ENCODE data around the gene PTDSS2.
"Not testable (repeated sequence)": the region's sequence is repeated elsewhere in the genome, so short reads cannot be mapped to it uniquely, and the experiment has no call there.

Gene PTDSS2

DNA sequence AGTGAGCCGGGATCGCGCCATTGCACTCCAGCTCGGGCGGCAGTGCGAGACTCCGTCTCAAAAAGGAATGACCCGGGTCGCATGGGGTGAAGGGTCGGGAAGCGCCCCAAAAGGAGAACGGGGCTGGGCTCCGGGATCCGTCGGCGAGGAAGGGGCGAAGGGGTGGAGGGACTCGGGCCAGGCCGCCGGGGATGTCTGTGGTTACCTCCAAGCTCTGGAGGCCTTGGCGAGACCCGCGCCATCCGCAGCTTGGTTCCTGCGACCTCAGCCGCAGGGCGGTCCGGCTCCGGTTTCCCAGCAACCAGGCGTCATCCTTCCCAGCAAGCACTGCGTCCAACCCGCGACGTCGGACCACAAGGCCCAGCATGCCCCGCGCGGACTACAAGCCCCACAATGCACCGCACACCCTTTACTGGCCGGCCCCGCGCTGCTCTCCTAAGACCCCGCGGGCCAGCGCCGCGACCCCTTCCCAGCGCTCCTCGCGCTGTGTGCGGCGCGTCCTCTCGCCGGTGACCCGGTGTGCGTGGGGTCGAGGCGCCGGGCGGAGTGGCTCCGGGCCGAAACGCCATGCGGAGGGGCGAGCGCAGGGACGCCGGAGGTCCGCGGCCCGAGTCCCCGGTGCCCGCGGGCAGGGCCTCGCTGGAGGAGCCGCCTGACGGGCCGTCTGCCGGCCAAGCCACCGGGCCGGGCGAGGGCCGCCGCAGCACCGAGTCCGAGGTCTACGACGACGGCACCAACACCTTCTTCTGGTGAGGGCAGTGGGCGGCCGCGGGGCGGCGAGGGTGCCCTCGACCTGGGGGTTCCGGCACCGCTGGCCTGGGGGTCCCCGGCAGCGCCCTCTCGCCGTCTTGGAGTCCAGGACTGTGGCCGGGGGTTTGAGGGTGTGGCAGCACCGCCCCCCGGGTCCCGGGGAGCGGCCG is at the start of gene PTDSS2:
Gene PTDSS2 (plus strand): TSS at position 391 of the 920 bp plus-strand sequence. CDS start 177 bp downstream, at position 568.
- peak; percentile 85 to 90 (median 90) for DNase-seq (ENCODE audit: low read depth in 3 of 3)

DNA sequence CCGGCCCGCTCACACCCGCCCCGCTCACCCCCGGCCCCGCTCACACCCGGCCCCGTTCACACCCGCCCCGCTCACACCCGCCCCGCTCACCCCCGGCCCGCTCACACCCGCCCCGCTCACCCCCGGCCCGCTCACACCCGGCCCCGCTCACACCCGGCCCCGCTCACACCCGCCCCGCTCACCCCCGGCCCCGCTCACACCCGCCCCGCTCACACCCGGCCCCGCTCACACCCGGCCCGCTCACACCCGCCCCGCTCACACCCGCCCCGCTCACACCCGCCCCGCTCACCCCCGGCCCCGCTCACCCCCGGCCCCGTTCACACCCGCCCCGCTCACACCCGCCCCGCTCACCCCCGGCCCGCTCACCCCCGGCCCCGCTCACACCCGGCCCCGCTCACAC is 48.9 kb upstream of the PTDSS2 start:
- not testable (repeated sequence) for DNase-seq (ENCODE audit: low read depth in 3 of 3)

- no peak for DNase-seq (ENCODE audit: low read depth in 3 of 3)
Observed at GRCh38 chr11:403021-403760, 46.9 kb upstream of the PTDSS2 start.

DNA sequence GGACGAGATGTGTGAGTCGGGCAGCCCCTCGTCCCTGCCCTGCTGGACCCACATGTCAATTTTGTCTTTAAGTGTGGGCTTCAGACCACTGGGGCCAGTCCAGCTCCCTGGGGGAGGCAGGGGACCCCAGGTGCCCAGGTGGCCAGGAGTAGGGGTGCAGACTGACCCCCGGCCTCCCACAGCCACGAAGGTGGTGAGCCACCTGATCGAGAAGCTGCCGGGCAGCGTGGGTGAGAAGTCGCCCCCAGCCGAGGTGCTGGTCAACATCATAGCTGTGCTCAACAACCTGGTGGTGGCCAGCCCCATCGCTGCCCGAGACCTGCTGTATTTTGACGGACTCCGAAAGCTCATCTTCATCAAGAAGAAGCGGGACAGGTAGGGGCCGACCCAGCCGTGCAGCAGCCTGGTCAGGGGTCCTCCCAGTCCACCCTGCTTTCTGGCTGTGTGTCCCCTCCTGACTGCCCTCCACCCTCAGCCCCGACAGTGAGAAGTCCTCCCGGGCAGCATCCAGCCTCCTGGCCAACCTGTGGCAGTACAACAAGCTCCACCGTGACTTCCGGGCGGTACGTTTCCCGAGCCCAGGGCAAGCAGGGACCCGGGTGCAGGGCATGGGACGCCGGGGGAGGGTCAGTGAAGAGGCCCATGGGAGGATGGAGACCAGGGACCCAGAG is 46.2 kb upstream of the PTDSS2 start:
- no peak for DNase-seq (ENCODE audit: low read depth in 3 of 3)

- DNase-seq (ENCODE audit: low read depth in 3 of 3) = no peak
Observed at GRCh38 chr11:404551-405264, 45.4 kb upstream of the PTDSS2 start.

DNA sequence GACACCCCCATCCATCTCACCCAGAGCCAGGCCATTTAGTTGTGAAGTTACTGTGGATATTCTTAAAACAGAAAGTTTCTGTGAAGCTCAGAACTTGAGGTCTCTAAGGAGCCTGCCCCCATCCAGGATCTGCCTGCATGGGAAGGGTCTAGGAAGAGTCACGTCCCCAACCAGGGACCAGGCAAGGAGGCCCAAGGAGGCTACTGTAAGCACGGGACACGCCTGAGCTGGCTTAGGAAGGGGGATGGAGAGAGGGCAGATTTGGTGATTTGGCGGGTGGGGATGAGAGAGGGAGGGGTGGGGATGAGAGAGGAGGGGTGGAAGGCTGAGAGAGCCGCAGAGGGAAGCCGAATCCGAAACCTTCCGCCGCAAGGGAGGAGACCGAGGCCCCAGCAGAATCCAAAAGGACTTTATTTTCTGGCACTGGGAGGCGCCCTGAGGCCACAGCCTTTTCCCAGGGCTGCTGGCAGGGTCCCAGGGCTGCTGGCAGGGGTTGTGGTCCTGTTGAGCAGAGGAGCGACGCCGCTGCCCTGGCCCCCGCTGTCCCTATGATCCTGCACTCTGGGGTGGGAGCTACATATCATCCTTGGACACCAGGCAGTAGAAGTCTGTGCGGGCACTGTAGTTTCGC is 44.6 kb upstream of the PTDSS2 start:
- DNase-seq (ENCODE audit: low read depth in 3 of 3) = no peak

- no peak for DNase-seq (ENCODE audit: low read depth in 3 of 3)
Observed at GRCh38 chr11:405954-406795, 43.9 kb upstream of the PTDSS2 start.

DNA sequence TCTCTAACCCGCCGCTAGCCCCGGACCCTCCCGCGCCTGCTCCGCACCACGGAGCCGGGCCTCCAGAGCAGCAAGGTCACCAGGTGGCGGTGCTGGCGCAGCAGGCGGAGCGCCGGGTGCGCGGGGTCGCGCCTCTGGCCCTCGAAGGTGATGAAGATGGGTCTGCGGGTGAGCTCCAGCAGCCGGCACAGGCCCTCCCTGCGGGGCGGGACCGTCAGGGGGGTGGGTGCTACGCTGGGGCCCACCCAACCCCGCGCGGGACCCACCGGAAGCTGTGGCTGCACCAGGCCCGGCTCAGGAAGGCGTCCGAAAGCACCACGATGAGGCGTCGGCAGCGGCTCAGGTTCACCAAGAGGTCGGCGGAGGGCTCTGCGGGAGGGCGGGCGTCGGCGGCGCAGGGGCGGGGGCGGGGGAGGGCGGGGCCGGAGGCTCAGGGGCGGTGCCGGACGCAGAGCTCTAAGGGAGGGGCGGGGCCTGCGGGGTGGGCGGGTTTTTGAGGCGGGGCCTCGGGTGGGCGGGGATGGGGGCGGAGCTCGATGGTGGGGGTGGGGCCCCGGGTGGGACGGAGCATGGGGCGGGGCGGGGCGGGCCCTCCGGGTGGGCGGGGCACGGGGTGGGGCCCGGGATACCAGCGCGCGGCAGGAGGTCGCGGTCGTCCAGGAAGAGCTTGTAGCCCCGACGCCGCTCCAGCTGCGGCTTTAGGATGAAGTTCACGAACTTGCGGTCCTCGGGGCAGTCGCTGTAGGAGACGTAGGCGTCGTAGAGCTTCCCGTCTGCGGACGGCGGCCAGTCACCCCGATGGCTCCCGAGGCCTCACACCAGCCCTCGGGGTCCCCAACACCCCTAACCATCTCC is 43.1 kb upstream of the PTDSS2 start:
- DNase-seq (ENCODE audit: low read depth in 3 of 3) = peak; percentile 75 to 80 (median 76)

GRCh38 chr11:407651-408123 is 42.4 kb upstream of the PTDSS2 start:
- no peak for DNase-seq (ENCODE audit: low read depth in 3 of 3)

DNA sequence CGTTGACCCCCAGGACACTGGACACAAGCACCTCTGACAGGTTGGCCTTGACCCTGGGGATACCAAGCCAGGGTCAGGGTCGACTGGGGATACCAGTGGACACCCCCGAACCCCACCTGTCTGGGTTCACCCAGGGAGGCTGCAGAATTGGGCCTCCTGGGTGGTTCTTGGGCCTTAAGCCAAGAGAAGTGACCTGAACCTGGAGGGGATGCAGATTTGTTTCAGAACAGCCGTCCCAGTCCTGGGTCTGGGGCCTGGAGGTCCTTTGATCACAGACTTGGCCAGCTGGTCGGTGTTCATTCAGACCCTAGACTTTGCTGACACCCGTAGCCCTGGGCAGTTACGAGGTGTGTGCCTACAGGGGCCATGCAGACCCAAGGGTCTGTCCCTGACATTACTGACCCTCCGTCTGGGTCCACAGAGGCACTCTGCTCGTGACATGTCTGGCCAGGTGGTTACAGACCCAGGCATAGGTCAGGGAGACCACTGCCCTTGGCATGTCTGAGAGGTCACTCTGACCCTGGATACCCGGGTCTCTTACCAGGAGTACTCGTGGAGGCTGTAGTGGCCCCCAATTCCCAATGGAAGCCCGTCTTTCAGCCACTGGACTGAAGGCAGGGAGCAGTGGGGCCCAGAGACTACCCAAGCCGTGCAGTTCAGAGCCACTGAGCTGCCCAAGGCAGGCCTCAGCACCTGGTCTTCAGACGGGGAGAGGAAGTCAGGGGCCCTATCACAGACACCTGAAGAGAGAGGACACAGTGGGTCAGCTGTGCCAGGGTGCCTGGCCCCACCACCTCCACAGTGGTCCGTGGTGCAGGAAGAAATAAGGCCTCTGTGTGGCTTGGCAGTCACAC is 41.7 kb upstream of the PTDSS2 start:
- DNase-seq (ENCODE audit: low read depth in 3 of 3) = no peak

- no peak for DNase-seq (ENCODE audit: low read depth in 3 of 3)
Observed at GRCh38 chr11:409008-409599, 41.0 kb upstream of the PTDSS2 start.

GRCh38 chr11:409600-410483 is 40.2 kb upstream of the PTDSS2 start:
- no peak for DNase-seq (ENCODE audit: low read depth in 3 of 3)

DNA sequence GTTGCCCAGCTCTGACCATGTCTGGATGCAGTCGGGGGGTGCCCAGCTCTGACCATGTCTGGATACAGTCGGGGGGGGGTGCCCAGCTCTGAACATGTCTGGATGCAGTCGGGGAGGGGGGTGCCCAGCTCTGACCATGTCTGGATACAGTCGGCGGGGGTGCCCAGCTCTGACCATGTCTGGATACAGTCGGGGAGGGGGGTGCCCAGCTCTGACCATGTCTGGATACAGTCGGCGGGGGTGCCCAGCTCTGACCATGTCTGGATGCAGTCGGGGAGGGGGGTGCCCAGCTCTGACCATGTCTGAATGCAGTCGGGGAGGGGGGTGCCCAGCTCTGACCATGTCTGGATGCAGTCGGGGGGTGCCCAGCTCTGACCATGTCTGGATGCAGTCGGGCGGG is 39.4 kb upstream of the PTDSS2 start:
- DNase-seq (ENCODE audit: low read depth in 3 of 3) = not testable (repeated sequence)

- not testable (repeated sequence) for DNase-seq (ENCODE audit: low read depth in 3 of 3)
Observed at GRCh38 chr11:411520-411919, 38.6 kb upstream of the PTDSS2 start.

- DNase-seq (ENCODE audit: low read depth in 3 of 3) = no peak
Observed at GRCh38 chr11:412641-413119, 37.4 kb upstream of the PTDSS2 start.

All from stimulated activated CD4-positive, alpha-beta T cell treated with anti-CD3 and anti-CD28 coated beads, TNF-alpha, amount 100 ng/mL, for 4 hours (primary cell).